DND-41 (cell line): ENCODE data around the gene FAM120C.

ENCODE experiments used
- ATAC-seq: fragments of 200-7000 bp; cut with Tn5 transposase; 3 replicates; pipeline ENCODE4 v1.9.1; 2021; ENCODE audit warnings: low read depth; ENCODE audit not compliant: insufficient read depth
- DNase-seq: peaks from one replicate; pipeline ENCODE4 v3.0.0-alpha.2; 2020
- H2AFZ ChIP-seq: 2 replicates; pipeline ENCODE4 v1.6.0; 2012; ENCODE audit warnings: low read depth, low read length
- H3K27ac ChIP-seq: 2 replicates; pipeline ENCODE4 v1.5.1; 2012; ENCODE audit warnings: low read length, inconsistent platforms
- H3K27me3 ChIP-seq: fragments of 200-600 bp; sonication (generic); 2 replicates; pipeline ENCODE4 v1.6.0; 2012; ENCODE audit warnings: low read length, mild to moderate bottlenecking, inconsistent platforms; ENCODE audit not compliant: insufficient read depth, poor library complexity
- H3K36me3 ChIP-seq: 2 replicates; pipeline ENCODE4 v1.5.1; 2012; ENCODE audit warnings: low read length, inconsistent platforms; ENCODE audit not compliant: insufficient read depth
- H3K4me1 ChIP-seq: 2 replicates; pipeline ENCODE4 v1.5.1; 2012; ENCODE audit warnings: mild to moderate bottlenecking, low read length; ENCODE audit not compliant: insufficient read depth
- H3K4me2 ChIP-seq: 2 replicates; pipeline ENCODE4 v1.6.0; 2012; ENCODE audit warnings: mild to moderate bottlenecking, moderate library complexity, low read length, inconsistent platforms; ENCODE audit not compliant: insufficient read depth
- H3K4me3 ChIP-seq, 2 experiments: fragments of 200-600 bp in 1 of 2; shearing (Covaris generic) in 1 of 2; 2 replicates each; pipeline ENCODE4 v1.5.1; 2012 to 2016; ENCODE audit warnings: inconsistent platforms in 2 of 2, low read length in 2 of 2, mild to moderate bottlenecking in 2 of 2, low read depth in 1 of 2, moderate library complexity in 1 of 2
- H3K79me2 ChIP-seq: 2 replicates; pipeline ENCODE4 v1.6.0; 2012; ENCODE audit warnings: low read length, inconsistent platforms; ENCODE audit not compliant: insufficient read depth
- H3K9ac ChIP-seq: 2 replicates; pipeline ENCODE4 v1.6.0; 2012; ENCODE audit warnings: low read depth, mild to moderate bottlenecking, inconsistent platforms, low read length, moderate library complexity
- H3K9me3 ChIP-seq: 2 replicates; pipeline ENCODE4 v1.5.1; 2012; ENCODE audit warnings: low read length, moderate library complexity, mild to moderate bottlenecking, inconsistent platforms; ENCODE audit not compliant: insufficient read depth, severe bottlenecking
- H4K20me1 ChIP-seq: 2 replicates; pipeline ENCODE4 v1.6.0; 2012; ENCODE audit warnings: low read length; ENCODE audit not compliant: insufficient read depth
- CTCF ChIP-seq: IDR thresholded peaks from 2 replicates; pipeline ENCODE4 v1.5.1; 2012; ENCODE audit warnings: borderline replicate concordance, low read length, moderate library complexity, mild to moderate bottlenecking; ENCODE audit not compliant: poor library complexity, severe bottlenecking; ENCODE audit errors: extremely low read depth
- EZH2 ChIP-seq: IDR thresholded peaks from 3 replicates; pipeline ENCODE4 v1.6.1; 2012; ENCODE audit warnings: borderline replicate concordance, low read depth, mild to moderate bottlenecking, moderate library complexity, low read length, inconsistent platforms; ENCODE audit not compliant: severe bottlenecking

FAM120C gene

GRCh38 chrX:54066841-54067240 is 116.2 kb downstream of the FAM120C start:
- H2AFZ ChIP-seq: no peak overlapping the region
- H3K27ac ChIP-seq: no peak overlapping the region
- no peak for ATAC-seq
- H3K36me3 ChIP-seq: no peaks in the 10 kb centered on the region
- H3K4me2 ChIP-seq: no peak overlapping the region
- H3K9ac ChIP-seq: no peak overlapping the region
- H3K4me1 ChIP-seq: no peaks in the 10 kb centered on the region
- H3K4me3 ChIP-seq: no peak overlapping the region
- no peaks in the 10 kb centered on the region for H3K27me3 ChIP-seq
- H3K9me3 ChIP-seq: no peaks in the 10 kb centered on the region
- TF ChIP-seq CTCF (no peak), EZH2 (no peak)
- no peaks in the 10 kb centered on the region for H4K20me1 ChIP-seq
- DNase-seq: no peak
- no peaks in the 10 kb centered on the region for H3K79me2 ChIP-seq

GRCh38 chrX:54064564-54064963 is 118.5 kb downstream of the FAM120C start:
- no peak for DNase-seq
- Histone ChIP-seq H4K20me1 (no peaks in the 10 kb centered on the region), H3K4me3 (no peak overlapping the region), H3K4me1 (no peaks in the 10 kb centered on the region), H2AFZ (no peak overlapping the region), H3K27me3 (no peaks in the 10 kb centered on the region), H3K9me3 (no peaks in the 10 kb centered on the region), H3K4me2 (no peak overlapping the region), H3K36me3 (no peaks in the 10 kb centered on the region), H3K9ac (no peak overlapping the region), H3K27ac (no peak overlapping the region), H3K79me2 (no peaks in the 10 kb centered on the region)
- ATAC-seq: no peak
- TF ChIP-seq CTCF (no peak), EZH2 (no peak)

GRCh38 chrX:54063361-54063760 is 119.7 kb downstream of the FAM120C start:
- H3K4me1 ChIP-seq: no peaks in the 10 kb centered on the region
- no peaks in the 10 kb centered on the region for H3K27me3 ChIP-seq
- TF ChIP-seq CTCF: no peak
- no peak overlapping the region for H3K4me2 ChIP-seq
- H3K79me2 ChIP-seq: no peaks in the 10 kb centered on the region
- H2AFZ ChIP-seq: no peak overlapping the region
- H4K20me1 ChIP-seq: no peaks in the 10 kb centered on the region
- no peak overlapping the region for H3K4me3 ChIP-seq
- no peak overlapping the region for H3K27ac ChIP-seq
- H3K36me3 ChIP-seq: no peaks in the 10 kb centered on the region
- no peak for ATAC-seq
- no peak overlapping the region for H3K9ac ChIP-seq
- H3K9me3 ChIP-seq: no peaks in the 10 kb centered on the region
- DNase-seq: no peak

GRCh38 chrX:54049801-54050200 is 133.3 kb downstream of the FAM120C start:
- no peaks in the 10 kb centered on the region for H3K27me3 ChIP-seq
- H3K9ac ChIP-seq: no peak overlapping the region
- H3K4me2 ChIP-seq: no peak overlapping the region
- no peak overlapping the region for H2AFZ ChIP-seq
- no peaks in the 10 kb centered on the region for H3K36me3 ChIP-seq
- no peaks in the 10 kb centered on the region for H4K20me1 ChIP-seq
- ATAC-seq: no peak
- peaks cover 15% of the 10 kb centered on the region for H3K4me1 ChIP-seq
- no peak overlapping the region for H3K4me3 ChIP-seq
- DNase-seq: no peak
- no peaks in the 10 kb centered on the region for H3K9me3 ChIP-seq
- no peaks in the 10 kb centered on the region for H3K79me2 ChIP-seq
- TF ChIP-seq EZH2: no peak
- TF ChIP-seq CTCF: no peak
- no peak overlapping the region for H3K27ac ChIP-seq
